CD4-positive, alpha-beta T cell treated with Interleukin-15 for 4 hours (primary cell): ENCODE data around the gene MYO1C.
"Not testable (repeated sequence)": the region's sequence is repeated elsewhere in the genome, so short reads cannot be mapped to it uniquely, and the experiment has no call there.

Experiments
- DNase-seq: peaks from one replicate; pipeline ENCODE4 v3.0.0-alpha.2; 2020; ENCODE audit warnings: low spot score

MYO1C gene

DNA sequence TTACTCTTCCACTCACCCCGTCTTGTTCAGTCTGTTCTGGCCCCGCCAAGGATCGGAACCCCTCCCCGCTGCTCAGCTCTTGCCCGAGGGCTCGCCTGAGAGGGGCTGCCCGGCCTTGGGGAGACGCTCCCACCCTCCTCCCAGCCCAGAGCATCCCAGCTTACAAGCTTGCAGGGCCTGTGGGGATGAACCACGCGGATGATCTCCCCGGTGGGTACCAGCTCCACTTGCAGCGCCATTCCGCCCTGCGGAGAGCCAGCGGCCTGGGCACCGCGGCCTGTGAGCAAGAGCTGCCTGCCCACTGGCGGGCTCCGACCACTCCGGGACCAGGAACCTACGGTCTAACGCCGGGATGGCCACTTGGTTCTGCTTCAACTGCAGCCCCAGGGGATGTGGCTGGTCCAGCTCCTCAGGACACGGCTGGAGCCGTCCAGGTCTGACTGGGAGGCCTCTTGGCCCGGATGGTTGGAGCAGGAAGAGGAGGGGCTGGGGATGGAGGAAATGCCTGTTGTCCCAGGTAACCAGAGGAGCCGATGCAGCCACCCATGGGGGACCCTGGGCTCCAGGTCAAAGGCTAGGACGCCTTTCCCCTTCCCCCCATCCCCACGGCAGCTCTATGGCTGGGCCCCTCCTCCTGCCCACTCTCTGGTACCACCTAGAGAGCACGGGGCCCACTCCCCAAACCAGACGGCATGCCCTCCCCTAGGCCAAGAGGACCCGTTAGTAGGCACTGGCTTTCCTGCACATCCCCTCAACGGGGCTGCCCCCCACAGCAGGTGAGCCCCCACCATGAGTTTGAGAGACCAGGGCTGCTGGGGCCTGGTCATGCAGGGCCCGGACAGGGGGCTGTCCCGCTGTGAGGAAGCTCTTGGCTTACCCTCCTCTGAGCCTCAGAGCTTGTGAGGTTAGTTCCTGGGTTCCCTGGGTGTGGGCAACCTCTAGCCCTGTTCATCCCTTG, at the start of gene MYO1C:
MYO1C (minus strand) TSS at position 438 of the 958 bp plus-strand sequence; CDS start at position 239, 199 bp downstream.
- no peak for DNase-seq

- no peak for DNase-seq
Measured at GRCh38 chr17:1541367-1541904, 49.0 kb upstream of the MYO1C start.

GRCh38 chr17:1539811-1540210, 47.3 kb upstream of the MYO1C start:
- no peak for DNase-seq

DNA sequence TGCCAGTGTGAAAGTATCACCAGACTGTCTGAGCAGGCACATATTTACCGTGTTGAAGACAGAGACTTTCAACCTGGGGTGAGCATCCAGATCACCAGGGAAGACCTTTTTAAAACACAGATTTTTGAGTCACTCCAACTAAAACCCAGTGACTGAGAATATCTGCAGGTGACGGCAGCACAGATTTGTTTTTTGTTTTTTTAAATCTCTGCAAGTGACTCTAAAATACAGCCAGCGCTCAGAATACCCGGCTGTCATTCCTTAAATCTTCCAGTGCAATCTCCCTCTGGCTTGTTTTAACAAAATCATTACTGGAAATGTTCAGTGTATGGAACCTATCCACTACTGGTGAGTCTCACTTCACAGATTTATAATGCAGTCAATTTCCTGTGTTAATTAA, 43.3 kb upstream of the MYO1C start:
- DNase-seq: no peak

GRCh38 chr17:1533661-1534325, 41.3 kb upstream of the MYO1C start:
- DNase-seq: no peak

DNA sequence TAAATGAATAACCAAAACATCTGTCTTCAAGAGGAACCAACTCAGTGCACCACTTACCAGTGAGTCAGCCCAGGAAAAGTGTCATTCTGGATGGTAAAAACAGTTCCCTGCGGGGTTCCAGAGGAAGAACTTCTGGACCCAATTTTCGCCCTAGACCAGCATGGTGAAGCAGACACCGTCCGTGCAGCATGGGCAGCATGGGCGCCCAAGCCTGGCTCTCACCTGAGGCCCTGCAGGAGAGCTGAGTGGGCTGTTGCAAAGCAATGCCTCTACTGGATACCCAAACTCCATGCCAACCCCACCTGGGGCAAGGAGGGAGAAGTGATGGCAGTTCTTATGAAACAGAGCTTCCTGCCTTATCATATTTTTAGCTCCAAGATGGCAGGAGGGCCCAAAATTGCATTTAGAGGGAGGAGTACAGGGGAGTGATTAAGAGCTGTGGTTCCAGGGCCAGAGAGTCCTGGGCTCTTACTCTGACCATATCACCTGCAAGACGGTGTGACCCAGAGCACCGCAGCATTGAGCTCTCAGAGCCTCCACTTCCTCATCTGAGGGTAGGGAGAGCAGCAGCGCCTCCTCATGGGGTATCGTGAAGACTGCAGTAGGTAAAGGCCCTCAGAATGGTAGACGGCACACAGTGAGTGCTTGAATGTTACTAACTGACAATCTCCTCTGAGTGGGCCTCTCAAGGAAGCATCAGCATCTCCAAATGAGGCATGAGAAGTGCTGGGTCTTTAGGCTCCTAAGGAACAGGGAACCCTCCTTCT, 40.5 kb upstream of the MYO1C start:
- peak; percentile 32 for DNase-seq

DNA sequence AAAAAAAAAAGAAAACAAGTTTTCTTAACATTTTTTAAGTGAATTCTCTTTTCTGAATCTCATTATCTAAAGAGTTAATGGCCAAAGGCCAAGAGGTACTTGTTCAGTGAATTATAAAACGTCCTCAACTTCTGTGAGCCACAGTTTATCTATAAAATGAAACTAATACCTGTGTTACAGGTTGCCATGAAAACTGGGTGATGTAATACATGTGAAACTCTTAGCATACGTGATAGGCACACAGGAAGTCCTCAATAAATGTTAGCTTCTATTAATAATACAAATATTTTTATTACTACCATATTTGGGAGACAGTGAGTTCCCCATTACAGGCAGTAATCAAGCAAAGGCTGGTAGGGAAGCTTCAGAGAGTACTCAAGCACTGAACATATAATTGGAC, 37.4 kb upstream of the MYO1C start:
- DNase-seq: no peak

DNA sequence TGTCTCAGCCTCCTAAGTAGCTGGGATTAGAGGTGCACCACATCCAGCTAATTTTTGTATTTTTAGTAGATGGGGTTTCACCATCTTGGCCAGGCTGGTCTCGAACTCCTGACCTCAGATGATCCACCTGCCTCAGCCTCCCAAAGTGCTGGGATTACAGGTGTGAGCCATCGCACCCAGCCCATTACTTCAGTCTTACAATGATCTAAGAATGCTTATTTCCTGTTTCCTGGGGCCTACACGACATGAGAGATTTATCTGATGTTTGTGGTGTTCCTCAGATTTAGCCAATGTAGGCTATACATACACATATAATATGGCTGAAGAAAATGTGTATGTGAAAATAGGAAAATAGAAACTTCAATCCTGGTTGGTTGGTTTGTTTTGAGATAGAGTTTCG, 34.4 kb upstream of the MYO1C start:
- peak; percentile 6 for DNase-seq

DNA sequence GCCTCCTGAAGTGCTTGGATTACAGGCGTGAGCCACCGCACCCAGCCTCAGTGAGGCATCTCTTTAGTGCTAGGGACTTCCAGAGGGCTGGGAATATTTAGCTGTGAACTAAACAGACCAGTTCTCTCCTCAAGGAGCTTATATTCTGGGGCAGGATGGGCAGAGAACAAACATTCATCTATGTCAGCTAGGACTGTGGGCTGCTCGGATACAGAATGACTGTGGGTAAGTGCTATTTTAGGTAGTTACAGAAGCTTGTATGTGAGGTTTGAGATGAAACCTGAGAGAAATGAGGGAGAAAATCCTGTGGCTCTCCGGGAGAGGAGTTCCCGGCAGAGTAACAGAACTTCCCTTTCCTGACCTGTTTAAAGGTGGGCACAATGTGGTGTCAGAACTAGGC, 30.1 kb upstream of the MYO1C start:
- DNase-seq: no peak

DNA sequence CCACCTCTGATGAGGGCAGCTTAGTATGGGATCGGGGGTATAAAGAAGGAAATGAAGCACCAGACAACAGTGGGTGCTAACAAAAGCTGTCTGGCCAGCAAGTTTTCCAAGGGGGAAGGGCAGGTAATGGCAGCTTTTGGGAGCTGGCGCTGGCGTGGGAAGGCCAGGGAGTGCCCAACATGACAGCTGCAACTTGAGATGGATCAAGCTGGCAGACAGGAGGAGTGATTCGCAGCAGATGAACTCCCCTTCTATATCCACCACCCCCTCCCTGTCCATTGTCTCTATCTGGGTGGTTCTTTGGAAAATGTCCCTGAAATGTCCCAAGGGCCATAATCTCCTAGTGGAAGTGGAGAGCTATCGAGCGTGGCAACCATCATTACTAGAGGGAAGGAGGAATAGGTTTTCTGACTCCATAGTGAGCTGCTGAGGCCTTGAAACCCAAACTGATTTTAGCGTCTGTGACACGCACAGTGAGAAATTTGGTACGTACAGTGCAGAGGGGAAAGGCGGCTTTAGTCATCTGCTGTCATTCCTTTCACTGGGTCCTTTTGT, 28.7 kb upstream of the MYO1C start:
- no peak for DNase-seq

GRCh38 chr17:1519678-1520077, 27.2 kb upstream of the MYO1C start:
- DNase-seq: no peak

GRCh38 chr17:1518410-1518809, 25.9 kb upstream of the MYO1C start:
- DNase-seq: no peak

- DNase-seq: peak; percentile 97
Measured at GRCh38 chr17:1516388-1517161, 24.1 kb upstream of the MYO1C start, which contains the start of gene INPP5K. INPP5K (minus strand) TSS chr17:1516612; CDS start chr17:1516499, 113 bp downstream.

DNA sequence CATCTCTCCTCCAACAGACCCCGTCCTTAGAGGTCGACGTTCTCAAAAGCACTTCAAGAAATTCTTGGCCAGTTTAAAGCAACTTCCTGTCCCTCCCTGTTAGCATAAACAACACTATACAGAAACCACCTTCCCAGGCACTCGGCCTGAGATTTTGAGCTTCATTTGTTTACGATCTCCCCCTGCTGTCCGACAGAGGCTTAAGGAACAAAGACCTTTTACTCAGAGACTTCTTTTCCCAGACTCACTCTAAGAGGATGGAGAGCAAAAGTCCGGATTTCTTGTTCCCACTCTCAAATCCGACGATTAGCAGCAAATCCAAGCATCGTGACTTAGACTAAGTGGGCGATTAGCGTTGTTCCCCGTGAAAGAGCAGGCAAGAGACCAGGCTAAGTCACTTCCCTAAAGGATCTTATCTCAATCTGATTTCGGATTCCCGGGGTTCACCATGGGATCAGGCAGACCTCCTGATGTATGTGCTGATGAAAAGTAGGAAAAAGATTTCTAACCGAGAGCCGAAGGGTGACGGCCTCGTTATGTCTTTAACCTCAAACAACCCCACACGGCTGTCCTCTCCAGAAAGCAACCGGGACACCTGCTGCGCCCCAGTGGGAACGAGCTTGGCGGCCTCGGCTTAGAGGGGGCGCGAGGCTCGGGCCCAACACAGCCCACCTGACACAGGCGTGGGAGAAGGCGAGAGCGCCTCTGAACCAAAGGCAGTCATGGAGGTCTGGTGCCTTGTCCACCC, 23.3 kb upstream of the MYO1C start:
- peak; percentile 71 for DNase-seq

GRCh38 chr17:1512351-1512750, 19.9 kb upstream of the MYO1C start:
- DNase-seq: no peak

DNA sequence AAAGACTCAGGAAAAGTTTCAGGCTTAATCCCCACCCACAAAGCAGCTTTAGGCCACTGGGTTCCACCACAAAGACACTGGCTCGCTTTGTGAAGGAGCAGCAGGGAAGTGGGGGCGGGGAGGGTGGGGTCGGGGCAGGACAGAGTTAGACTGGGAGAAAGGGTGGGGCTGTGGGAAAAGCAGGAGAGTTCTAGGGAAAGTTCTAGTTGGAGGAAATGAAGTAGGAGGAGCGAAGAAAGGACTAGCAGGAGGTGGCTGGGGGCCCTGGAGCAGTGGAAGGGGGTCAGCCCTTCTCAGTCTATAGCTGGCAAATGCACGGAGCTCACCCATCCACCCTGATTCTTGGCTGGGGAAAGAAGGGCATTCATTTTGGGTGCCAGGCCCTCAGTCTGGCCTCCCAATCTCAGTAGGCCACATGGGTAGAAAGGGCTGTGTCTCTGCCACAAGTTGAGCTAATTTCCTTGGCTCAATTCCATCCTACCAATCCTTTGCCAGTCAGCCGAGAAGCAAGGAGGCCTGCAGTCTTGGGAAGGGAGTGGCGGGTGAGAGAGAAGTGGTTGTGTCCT, 19.4 kb upstream of the MYO1C start:
- DNase-seq: no peak

DNA sequence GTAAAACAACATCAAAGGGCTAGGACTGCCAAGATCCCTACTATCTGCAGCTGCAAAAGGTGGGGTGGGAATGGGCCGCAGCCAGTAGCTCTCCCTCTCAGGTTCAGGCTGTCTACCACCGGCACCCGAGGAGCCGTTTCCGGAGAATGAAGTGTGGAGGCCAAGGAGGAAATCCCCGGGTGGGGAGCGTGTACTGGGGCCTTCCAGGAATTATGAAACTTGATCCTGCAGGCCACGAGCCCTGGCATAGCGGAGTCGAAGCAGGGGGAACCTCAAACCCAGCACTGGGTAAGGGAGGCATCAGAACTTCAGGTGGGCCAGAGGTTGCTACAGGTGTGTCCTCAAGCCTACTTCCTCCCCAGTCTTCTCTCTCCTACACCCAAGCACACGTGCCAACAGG, 18.8 kb upstream of the MYO1C start:
- no peak for DNase-seq

GRCh38 chr17:1509290-1509881, 16.9 kb upstream of the MYO1C start:
- no peak for DNase-seq

DNA sequence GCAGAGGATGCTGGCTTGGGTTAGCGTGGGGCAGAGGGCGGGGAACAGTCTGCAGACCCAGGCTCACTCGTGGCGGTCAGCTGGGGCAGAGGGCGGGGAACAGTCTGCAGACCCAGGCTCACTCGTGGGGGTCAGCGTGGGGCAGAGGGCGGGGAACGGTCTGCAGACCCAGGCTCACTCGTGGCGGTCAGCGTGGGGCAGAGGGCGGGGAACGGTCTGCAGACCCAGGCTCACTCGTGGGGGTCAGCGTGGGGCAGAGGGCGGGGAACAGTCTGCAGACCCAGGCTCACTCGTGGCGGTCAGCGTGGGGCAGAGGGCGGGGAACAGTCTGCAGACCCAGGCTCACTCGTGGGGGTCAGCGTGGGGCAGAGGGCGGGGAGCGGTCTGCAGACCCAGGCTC, 16.2 kb upstream of the MYO1C start:
- DNase-seq: not testable (repeated sequence)
